ENCODE measurements around the gene CHST1.

The CHST1 gene

DNA sequence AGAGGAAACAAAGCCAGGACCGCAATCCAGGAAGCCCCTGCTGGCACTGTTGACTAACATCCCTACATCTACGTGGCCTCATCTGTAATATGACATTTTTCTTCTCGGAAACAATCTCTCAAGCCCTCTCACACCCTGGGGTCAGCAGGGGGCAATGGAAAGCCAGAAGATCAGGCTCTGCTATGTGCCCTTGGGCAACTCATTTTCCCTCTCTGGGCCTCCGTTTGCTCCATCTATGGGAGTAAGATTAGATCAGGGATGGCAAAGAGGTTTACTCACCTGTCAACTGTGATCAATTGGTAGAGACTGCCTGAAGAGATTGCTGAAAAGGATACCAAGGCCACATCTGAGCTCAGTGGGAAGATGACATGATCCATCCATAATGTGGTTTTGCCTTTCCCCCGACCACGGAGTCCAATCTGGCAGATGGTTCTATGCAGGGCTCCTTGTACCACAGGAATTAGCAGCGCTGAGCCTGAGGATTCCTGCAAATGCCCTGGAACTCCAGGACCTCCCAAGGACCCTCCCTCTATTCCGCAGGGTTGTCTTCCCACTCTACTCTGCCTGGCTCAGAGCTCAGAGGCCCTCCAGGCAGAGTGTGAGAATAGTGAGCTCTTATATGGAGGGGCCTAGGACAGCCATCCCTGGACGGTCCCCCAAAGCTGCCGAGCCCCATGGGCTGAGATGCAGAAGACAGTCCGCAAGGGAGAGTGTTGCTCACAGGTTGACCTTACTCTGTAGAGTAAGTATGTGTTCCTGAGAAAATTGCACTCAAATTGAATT lies 66.1 kb downstream of the CHST1 start:
- no peak for DNase-seq

All from NCI-H1105 (cell line).